ENCODE data around the gene KIRREL1. TPM values are rescaled to one million over a fixed set of nuclear protein-coding genes. Genes with fewer than 3 reads are reported as not detected.

The KIRREL1 gene
- total and polyA plus RNA-seq, 10 donors: 1.4 to 50.9 (median 20.3) TPM

DNA sequence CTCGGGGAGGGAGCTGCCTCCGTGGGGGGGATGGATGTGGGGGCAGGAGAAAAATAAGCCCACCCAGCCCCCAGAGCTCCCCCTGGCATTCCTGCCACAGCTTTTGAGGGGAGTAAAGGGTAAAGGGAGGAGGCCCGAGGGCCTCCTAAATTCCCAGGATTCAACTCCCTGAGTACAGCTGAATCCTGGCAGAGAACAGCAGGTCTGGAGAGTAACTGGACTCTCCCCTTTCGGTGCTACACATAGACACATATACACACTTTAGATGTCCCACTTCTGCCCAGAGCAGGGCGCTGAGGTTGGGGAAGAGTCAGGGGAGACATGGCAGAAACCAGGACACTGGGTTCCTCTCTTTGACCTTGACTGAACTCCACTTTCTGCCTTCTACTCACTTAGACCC lies 3.0 kb downstream of the KIRREL1 start:
- TF ChIP-seq POLR2A (IDR thresholded peaks at IDR 0.05): no peak
- TF ChIP-seq, protein P1, sequence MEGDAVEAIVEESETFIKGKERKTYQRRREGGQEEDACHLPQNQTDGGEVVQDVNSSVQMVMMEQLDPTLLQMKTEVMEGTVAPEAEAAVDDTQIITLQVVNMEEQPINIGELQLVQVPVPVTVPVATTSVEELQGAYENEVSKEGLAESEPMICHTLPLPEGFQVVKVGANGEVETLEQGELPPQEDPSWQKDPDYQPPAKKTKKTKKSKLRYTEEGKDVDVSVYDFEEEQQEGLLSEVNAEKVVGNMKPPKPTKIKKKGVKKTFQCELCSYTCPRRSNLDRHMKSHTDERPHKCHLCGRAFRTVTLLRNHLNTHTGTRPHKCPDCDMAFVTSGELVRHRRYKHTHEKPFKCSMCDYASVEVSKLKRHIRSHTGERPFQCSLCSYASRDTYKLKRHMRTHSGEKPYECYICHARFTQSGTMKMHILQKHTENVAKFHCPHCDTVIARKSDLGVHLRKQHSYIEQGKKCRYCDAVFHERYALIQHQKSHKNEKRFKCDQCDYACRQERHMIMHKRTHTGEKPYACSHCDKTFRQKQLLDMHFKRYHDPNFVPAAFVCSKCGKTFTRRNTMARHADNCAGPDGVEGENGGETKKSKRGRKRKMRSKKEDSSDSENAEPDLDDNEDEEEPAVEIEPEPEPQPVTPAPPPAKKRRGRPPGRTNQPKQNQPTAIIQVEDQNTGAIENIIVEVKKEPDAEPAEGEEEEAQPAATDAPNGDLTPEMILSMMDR (IDR thresholded peaks at IDR 0.05 in 8 of 11, conservative IDR thresholded peaks at IDR 0.05 in 3 of 11): no peak
- Histone ChIP-seq H3K36me3 (no peaks in the 10 kb centered on the region), H3K27me3 (replicated peaks in 1 of 7) (peaks cover 0 to 31% (median 22%) of the 10 kb centered on the region in 7 donors), H3K4me1 (peaks cover 0 to 40% (median 30%) of the 10 kb centered on the region in 6 donors), H3K4me3 (no peak overlapping the region), H3K27ac (peak overlapping the region in 4 of 8 donors; percentile 81 to 83 (median 82)), H3K9me3 (no peaks in the 10 kb centered on the region)
- intact Hi-C loops (cut with DNase I; ENCODE audit: low total_unique reads): no loop called here
- no peak for DNase-seq
- WGBS, 5 donors: 77 to 91% (median 82%) methylated on average over 5 of the region's 5 CpGs

GRCh38 chr1:158000507-158000906 lies 7.1 kb downstream of the KIRREL1 start:
- H3K4me1 ChIP-seq: peaks cover 0 to 43% (median 9%) of the 10 kb centered on the region in 6 donors
- TF ChIP-seq, protein P1 (IDR thresholded peaks at IDR 0.05 in 8 of 11, conservative IDR thresholded peaks at IDR 0.05 in 3 of 11): no peak
- TF ChIP-seq POLR2AphosphoS5 (IDR thresholded peaks at IDR 0.05) (no peak), POLR2A (IDR thresholded peaks at IDR 0.05) (no peak)
- DNase-seq: no peak
- 79 to 93% (median 86%) methylated on average over 4 of the region's 4 CpGs for WGBS, 5 donors
- no peaks in the 10 kb centered on the region for H3K27me3 ChIP-seq (replicated peaks in 1 of 7)
- no peaks in the 10 kb centered on the region for H3K36me3 ChIP-seq
- no peaks in the 10 kb centered on the region for H3K9me3 ChIP-seq
- no peak overlapping the region for H3K27ac ChIP-seq
- H3K4me3 ChIP-seq: no peak overlapping the region
- intact Hi-C loops (cut with DNase I; ENCODE audit: low total_unique reads): no loop called here

DNA sequence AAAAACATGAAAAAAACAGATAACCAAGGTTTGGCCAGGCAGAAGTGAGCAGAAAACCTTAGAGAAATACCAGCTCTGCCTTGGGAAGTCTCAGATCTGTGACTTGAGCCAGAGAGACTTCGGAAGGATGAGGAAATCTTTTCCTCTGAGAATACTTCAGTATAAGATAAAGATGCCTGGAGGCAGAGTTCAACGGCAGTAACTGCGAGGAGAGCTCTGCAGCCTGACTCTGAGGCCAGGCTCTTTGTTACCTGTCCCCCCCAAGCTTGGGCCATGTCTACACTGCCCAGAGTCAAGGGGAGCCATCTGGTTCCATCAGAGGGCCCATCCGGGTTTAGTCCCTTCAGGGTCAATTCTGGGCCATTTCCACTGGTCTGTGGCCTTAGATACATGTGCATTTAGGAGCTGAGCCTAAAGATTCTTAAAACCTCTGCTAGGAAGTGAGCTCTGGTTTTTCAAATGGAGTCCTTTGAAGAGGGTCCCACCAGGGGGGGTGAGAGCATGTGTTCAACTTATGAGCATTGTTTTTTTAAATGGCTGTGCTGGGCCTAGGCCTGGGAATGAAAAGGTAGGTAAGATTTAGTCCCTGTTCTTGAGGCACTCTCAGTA lies 8.7 kb downstream of the KIRREL1 start:
- H3K27ac ChIP-seq: peak overlapping the region in 4 of 8 donors; percentile 45 to 63 (median 50)
- H3K9me3 ChIP-seq: no peaks in the 10 kb centered on the region
- DNase-seq: no peak
- WGBS, 5 donors: 80 to 92% (median 81%) methylated on average over 4 of the region's 4 CpGs
- H3K36me3 ChIP-seq: no peaks in the 10 kb centered on the region
- intact Hi-C loops (cut with DNase I; ENCODE audit: low total_unique reads): no loop called here
- H3K4me3 ChIP-seq: no peak overlapping the region
- peaks cover 0 to 56% (median 12%) of the 10 kb centered on the region in 6 donors for H3K4me1 ChIP-seq
- TF ChIP-seq, protein P1 (IDR thresholded peaks at IDR 0.05 in 8 of 11, conservative IDR thresholded peaks at IDR 0.05 in 3 of 11): no peak
- TF ChIP-seq POLR2AphosphoS5 (IDR thresholded peaks at IDR 0.05): no peak
- no peak for TF ChIP-seq POLR2A (IDR thresholded peaks at IDR 0.05)
- peaks cover 0 to 7% (median 0%) of the 10 kb centered on the region in 7 donors for H3K27me3 ChIP-seq (replicated peaks in 1 of 7)

- Histone ChIP-seq H3K27ac (peak overlapping the region in 6 of 8 donors; percentile 9 to 63 (median 46)), H3K36me3 (no peaks in the 10 kb centered on the region), H3K27me3 (replicated peaks in 1 of 7) (peaks cover 0 to 7% (median 0%) of the 10 kb centered on the region in 7 donors), H3K4me1 (peaks cover 0 to 63% (median 14%) of the 10 kb centered on the region in 6 donors), H3K9me3 (no peaks in the 10 kb centered on the region), H3K4me3 (no peak overlapping the region)
- intact Hi-C loops (cut with DNase I; ENCODE audit: low total_unique reads): no loop called here
- 72 to 82% (median 77%) methylated on average over 14 of the region's 14 CpGs for WGBS, 5 donors
- TF ChIP-seq POLR2AphosphoS5 (IDR thresholded peaks at IDR 0.05): no peak
- no peak for TF ChIP-seq POLR2A (IDR thresholded peaks at IDR 0.05)
- TF ChIP-seq, protein P1 (IDR thresholded peaks at IDR 0.05 in 8 of 11, conservative IDR thresholded peaks at IDR 0.05 in 3 of 11): no peak
- no peak for DNase-seq
Observed at GRCh38 chr1:158002631-158003405, 9.4 kb downstream of the KIRREL1 start.

All from spleen (tissue), 11 donors.